Esophagus (tissue), 2 donors: Measurements from ENCODE around the gene MCM3AP. TPM values are rescaled to one million over a fixed set of nuclear protein-coding genes. Genes with fewer than 3 reads are reported as not detected.

Experiments used
- H3K27ac ChIP-seq, 2 donors: one replicate each; pipeline ENCODE4 v1.5.1; 2013; ENCODE audit warnings: low read depth in 2 of 2, mild to moderate bottlenecking in 2 of 2, inconsistent platforms in 1 of 2, low read length in 1 of 2, moderate library complexity in 1 of 2
- H3K27me3 ChIP-seq, 2 donors: one replicate each; pipeline ENCODE4 v1.6.1; 2013; ENCODE audit warnings: low read length in 2 of 2, control low read depth in 1 of 2, mild to moderate bottlenecking in 1 of 2; ENCODE audit not compliant: insufficient read depth in 2 of 2, control insufficient read depth in 1 of 2
- H3K36me3 ChIP-seq, 2 donors: one replicate each; pipeline ENCODE4 v1.6.1; 2013; ENCODE audit warnings: low read length in 1 of 2; ENCODE audit not compliant: control insufficient read depth in 2 of 2, insufficient read depth in 2 of 2
- H3K4me1 ChIP-seq, 2 donors: one replicate each; pipeline ENCODE4 v1.6.1; 2013; ENCODE audit warnings: low read length in 1 of 2; ENCODE audit not compliant: control insufficient read depth in 2 of 2, insufficient read depth in 2 of 2
- H3K4me3 ChIP-seq, 2 donors: one replicate each; pipeline ENCODE4 v1.5.1; 2013; ENCODE audit warnings: low read length in 2 of 2, mild to moderate bottlenecking in 2 of 2, low read depth in 1 of 2, moderate library complexity in 1 of 2
- H3K9me3 ChIP-seq, 2 donors: one replicate each; pipeline ENCODE4 v1.6.1; 2013; ENCODE audit warnings: mild to moderate bottlenecking in 2 of 2, low read depth in 1 of 2, low read length in 1 of 2, moderate library complexity in 1 of 2; ENCODE audit not compliant: control insufficient read depth in 2 of 2, insufficient read depth in 1 of 2
- WGBS, 2 donors: extraction: QIAGEN DNeasy Blood & Tissue Kit; methylation state at CpG; one replicate each; pipeline ENCODE4 v1.1.7; 2013; 5-methylcytosine and 5-hydroxymethylcytosine counted together
- polyA plus RNA-seq, 2 donors: library from polyadenylated mRNA; stranded (reverse); fragments of 200-250 nt; gene quantifications; one replicate each; pipeline ENCODE4 v1.2.3, GENCODE V29; 2013
- donor health status: healthy with polysubstance abuse.
- donor health status: Bipolar disorder and iron deficiency.

Gene MCM3AP
- polyA plus RNA-seq, 2 donors: 27.1 to 29.2 TPM

- no peaks in the 10 kb centered on the region for H3K9me3 ChIP-seq
- no peak overlapping the region for H3K4me3 ChIP-seq
- H3K27ac ChIP-seq: no peak overlapping the region
- no peaks in the 10 kb centered on the region for H3K27me3 ChIP-seq
- H3K36me3 ChIP-seq: peaks cover 14 to 75% of the 10 kb centered on the region in 2 donors
- H3K4me1 ChIP-seq: no peaks in the 10 kb centered on the region
- WGBS, 2 donors: 92 to 94% methylated on average over 22 of the region's 22 CpGs
Measured at GRCh38 chr21:46217511-46218196, 67.8 kb downstream of the MCM3AP start.

DNA sequence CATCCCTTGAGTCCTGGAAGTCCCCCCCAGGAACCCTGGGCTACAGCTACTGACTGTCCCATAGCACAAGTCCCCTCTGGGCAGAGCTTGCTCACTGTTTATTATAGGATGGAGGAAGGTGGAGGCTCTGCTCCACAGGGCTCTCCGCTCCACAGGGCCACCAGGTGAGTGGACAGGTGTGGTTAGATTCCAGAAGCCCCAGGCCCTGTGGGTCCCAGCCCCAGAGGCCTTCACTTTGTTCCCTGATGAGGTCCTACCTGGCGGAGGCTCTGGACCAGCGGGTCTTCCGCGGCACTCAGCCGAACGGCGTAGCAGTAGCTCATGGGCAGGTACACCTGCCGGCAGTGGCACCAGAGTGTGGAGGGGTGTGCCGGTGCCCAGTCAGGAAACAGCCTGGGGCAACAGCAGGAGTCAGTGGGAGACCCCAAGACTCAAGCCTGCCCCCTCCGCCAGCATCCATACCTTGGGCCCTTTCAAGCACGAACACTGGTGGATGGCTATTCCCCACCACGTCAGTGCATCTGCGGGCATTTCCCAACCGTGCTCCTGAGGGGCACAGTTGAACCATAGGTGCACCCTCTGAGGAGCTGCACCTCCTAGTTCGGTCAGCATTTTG, 69.2 kb downstream of the MCM3AP start:
- 92 to 94% methylated on average over 16 of the region's 16 CpGs for WGBS, 2 donors
- H3K36me3 ChIP-seq: peaks cover 14 to 72% of the 10 kb centered on the region in 2 donors

DNA sequence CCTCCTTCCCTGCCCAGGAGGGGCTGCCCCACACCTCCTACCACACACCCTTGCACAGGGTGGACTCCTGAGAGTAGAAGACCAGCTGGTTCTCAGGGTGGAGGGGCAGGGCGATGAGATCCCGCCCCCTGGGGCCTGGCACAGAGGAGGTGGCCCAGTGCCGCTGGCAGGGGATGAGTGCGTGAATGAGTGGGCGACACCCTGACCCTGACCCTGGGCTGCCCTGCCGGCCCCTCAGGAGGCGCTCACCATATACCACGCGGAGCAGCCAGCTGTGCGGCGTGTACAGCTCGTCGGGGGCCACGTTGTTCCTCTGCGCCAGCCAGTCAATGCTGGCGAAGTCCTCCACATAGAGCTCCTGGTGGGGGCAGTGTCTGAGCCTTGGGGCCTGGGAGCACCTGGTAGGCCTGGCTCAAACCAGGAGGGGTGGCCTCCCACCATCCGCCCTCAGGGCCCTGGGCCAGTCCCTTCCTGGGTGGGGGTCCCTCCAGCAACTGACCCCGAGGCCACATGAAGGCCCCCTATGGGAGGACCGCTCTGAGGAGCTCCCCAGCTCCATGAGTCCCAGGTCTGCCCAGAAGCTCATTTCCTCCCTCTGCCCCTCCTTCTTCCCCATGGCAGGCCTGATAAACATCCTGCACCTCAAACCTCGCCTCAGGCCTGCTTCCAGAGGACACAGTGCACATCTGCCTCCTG, 69.8 kb downstream of the MCM3AP start:
- 91 to 93% methylated on average over 19 to 20 of the region's 20 CpGs for WGBS, 2 donors
- no peak overlapping the region for H3K4me3 ChIP-seq
- peaks cover 0 to 3% of the 10 kb centered on the region in 2 donors for H3K4me1 ChIP-seq
- H3K27me3 ChIP-seq: no peaks in the 10 kb centered on the region
- no peaks in the 10 kb centered on the region for H3K9me3 ChIP-seq
- H3K27ac ChIP-seq: no peak overlapping the region
- peaks cover 17 to 73% of the 10 kb centered on the region in 2 donors for H3K36me3 ChIP-seq

More for the DNA sequence above, 69.2 kb downstream of the MCM3AP start:
- Histone ChIP-seq H3K27ac (no peak overlapping the region), H3K4me1 (peaks cover 0 to 3% of the 10 kb centered on the region in 2 donors), H3K27me3 (no peaks in the 10 kb centered on the region), H3K9me3 (no peaks in the 10 kb centered on the region), H3K4me3 (no peak overlapping the region)

- WGBS, 2 donors: 95% methylated on average over 27 of the region's 27 CpGs
- Histone ChIP-seq H3K27ac (no peak overlapping the region), H3K9me3 (no peaks in the 10 kb centered on the region), H3K27me3 (no peaks in the 10 kb centered on the region), H3K4me1 (peaks cover 0 to 3% of the 10 kb centered on the region in 2 donors), H3K36me3 (peaks cover 15 to 68% of the 10 kb centered on the region in 2 donors), H3K4me3 (no peak overlapping the region)
Measured at GRCh38 chr21:46214478-46215340, 70.7 kb downstream of the MCM3AP start.

- no peaks in the 10 kb centered on the region for H3K9me3 ChIP-seq
- H3K27me3 ChIP-seq: no peaks in the 10 kb centered on the region
- H3K4me3 ChIP-seq: no peak overlapping the region
- peaks cover 15 to 68% of the 10 kb centered on the region in 2 donors for H3K36me3 ChIP-seq
- 87 to 90% methylated on average over 15 of the region's 15 CpGs for WGBS, 2 donors
- H3K27ac ChIP-seq: no peak overlapping the region
- peaks cover 0 to 3% of the 10 kb centered on the region in 2 donors for H3K4me1 ChIP-seq
Measured at GRCh38 chr21:46213620-46214286, 71.7 kb downstream of the MCM3AP start.

DNA sequence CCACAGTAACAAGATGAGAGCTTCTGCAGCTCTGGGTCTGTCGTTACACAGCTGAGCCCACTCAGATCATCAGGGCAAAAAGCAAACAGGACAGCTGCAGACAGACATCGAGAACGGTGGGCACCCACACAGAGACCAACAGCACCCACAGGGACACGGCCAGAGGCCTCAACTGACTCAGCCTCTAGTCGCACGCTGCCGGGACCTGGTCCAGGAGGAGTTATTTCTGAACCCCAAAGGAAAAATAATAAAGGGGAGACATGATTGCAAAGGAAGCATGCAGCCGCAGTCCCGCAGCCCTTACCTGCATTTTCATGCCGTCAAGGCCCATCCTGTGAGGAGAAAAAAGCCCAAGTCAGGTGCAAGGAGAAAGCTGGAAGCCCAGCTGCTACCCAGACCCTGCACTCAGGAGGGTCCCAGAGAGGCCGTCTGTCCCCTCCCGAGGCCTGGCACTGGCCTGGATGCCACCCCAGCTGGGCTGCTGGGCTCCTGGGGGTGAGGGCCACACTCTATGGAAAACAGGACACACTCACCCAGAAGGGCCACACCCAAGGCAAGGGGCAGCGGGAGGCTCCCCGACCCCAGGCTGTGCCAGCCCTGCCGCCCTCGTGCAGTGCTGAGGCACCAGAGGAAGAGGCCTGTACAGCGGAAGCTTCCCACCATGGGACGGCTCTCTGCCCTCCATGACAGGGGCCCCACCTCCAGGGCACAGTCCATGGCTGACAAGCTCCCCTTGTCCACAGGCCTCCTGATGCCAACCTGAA, 72.5 kb downstream of the MCM3AP start:
- no peak overlapping the region for H3K27ac ChIP-seq
- no peaks in the 10 kb centered on the region for H3K9me3 ChIP-seq
- no peak overlapping the region for H3K4me3 ChIP-seq
- H3K4me1 ChIP-seq: peaks cover 0 to 3% of the 10 kb centered on the region in 2 donors
- peaks cover 15 to 77% of the 10 kb centered on the region in 2 donors for H3K36me3 ChIP-seq
- no peaks in the 10 kb centered on the region for H3K27me3 ChIP-seq
- WGBS, 2 donors: 90 to 92% methylated on average over 18 of the region's 18 CpGs

DNA sequence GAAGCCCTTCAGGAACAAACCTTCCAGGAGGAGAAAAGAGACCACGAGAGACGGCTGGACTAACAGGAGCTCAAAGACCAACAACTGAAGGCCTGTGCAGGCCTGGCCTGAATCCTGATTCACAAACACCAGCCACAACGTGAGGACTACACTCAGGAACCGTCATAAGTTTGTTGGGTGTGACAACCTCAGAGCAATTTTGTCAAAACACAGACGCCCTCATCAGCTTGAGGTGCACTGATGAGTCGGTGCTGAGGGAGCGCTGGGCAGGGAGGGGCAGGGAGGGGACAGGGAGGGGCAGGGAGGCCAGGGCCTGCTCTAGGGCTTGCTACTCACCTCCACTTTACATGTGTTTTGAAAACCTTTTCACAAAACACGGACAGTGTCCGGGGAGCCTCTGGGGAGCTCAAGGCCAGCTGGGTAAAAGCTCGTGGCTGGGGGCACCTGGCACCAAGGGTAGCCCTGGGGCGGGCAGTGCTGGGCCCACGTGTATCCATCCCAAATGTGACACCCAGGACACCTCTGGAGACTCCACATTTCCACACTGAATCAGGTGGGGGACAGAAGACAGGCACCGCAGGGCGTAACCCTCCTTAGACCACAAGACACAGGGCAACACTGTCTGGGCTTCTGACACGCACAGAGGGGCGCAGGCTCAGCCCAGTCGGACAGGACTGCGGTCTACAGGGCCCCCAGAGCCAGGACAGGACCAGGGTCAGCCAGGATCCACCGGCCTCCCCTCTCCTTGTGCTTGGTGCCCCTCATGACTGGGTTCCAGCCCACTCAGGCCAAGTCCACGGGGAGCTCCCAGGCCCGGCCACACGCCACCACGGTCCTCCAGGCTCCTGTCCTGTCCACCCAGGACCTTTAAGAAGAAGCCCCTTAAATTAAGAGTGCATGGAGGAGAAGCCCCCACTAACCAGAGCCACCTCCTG, 73.4 kb downstream of the MCM3AP start:
- H3K36me3 ChIP-seq: peaks cover 21 to 79% of the 10 kb centered on the region in 2 donors
- peak overlapping the region in 1 of 2 donors; percentile 6 for H3K27ac ChIP-seq
- WGBS, 2 donors: 80 to 86% methylated on average over 23 of the region's 23 CpGs

DNA sequence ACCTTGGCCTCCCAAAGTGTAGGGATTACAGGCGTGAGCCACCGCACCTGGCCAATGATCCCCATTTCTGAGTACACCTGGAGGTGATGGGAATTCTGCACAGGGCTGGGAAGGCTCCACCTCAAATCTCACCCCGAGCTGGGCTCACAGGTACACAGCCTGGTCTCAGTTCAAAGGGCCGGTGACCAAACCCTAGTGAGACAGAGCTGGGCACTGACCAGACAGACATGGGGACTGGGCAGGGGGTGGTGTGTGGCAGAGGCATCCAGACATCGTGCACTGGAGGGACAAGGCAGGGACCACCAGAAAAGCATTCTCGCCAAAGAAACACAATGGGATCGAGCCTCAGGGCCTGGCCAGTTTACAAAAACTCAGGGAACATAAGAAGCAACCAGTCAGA, 74.0 kb downstream of the MCM3AP start:
- 86 to 94% methylated on average over 7 of the region's 7 CpGs for WGBS, 2 donors
- Histone ChIP-seq H3K27me3 (no peaks in the 10 kb centered on the region), H3K4me1 (peaks cover 0 to 3% of the 10 kb centered on the region in 2 donors)

More for the DNA sequence above, 73.4 kb downstream of the MCM3AP start:
- Histone ChIP-seq H3K4me3 (no peak overlapping the region), H3K27me3 (no peaks in the 10 kb centered on the region), H3K9me3 (no peaks in the 10 kb centered on the region), H3K4me1 (peaks cover 0 to 3% of the 10 kb centered on the region in 2 donors)

More for the DNA sequence above, 74.0 kb downstream of the MCM3AP start:
- Histone ChIP-seq H3K9me3 (no peaks in the 10 kb centered on the region), H3K36me3 (peaks cover 23 to 83% of the 10 kb centered on the region in 2 donors), H3K27ac (no peak overlapping the region), H3K4me3 (no peak overlapping the region)
